Liver (tissue), 3 donors: ENCODE data around the gene MYO15A.

Experiments
- HNF4G ChIP-seq: IDR thresholded peaks from 2 replicates; pipeline ENCODE4 v1.6.1; 2016; ENCODE audit warnings: antibody characterized with exemption
- SP1 ChIP-seq: IDR thresholded peaks from 2 replicates; pipeline ENCODE4 v1.6.1; 2018; ENCODE audit warnings: antibody characterized with exemption, mild to moderate bottlenecking
- TF ChIP-seq, protein P1 (sequence below): fragments of 150-350 bp; IDR thresholded peaks from 2 replicates; pipeline ENCODE4 v1.5.1; 2017; ENCODE audit warnings: improper control_type of control experiment, low read depth, low read length; ENCODE audit not compliant: missing input control
- TF ChIP-seq, protein P2 (sequence below): IDR thresholded peaks from 2 replicates; pipeline ENCODE4 v1.6.1; 2016; ENCODE audit warnings: antibody characterized with exemption
- TF ChIP-seq, protein P3 (sequence below): IDR thresholded peaks from 2 replicates; pipeline ENCODE4 v1.6.1; 2016; ENCODE audit warnings: antibody characterized with exemption, mild to moderate bottlenecking
- donor health status: healthy.
- donor health status: healthy.

DNA sequence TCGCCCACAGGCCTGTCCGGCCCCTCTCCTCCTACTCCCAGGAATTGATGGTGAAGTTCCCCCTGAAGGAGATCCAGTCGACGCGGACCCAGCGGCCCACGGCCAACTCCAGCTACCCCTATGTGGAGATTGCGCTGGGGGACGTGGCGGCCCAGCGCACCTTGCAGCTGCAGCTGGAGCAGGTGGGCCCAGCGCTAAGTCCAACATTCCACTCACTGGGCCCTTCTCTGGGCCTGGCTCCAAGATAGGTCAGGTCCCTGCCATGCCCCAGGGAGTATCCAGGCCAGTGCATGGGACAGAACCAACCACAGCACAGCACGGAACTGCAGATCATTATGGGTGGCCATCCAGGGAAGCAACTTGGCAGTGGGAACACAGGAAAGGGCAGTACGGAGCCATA, 65.2 kb downstream of the MYO15A start:
- TF ChIP-seq, protein P1, sequence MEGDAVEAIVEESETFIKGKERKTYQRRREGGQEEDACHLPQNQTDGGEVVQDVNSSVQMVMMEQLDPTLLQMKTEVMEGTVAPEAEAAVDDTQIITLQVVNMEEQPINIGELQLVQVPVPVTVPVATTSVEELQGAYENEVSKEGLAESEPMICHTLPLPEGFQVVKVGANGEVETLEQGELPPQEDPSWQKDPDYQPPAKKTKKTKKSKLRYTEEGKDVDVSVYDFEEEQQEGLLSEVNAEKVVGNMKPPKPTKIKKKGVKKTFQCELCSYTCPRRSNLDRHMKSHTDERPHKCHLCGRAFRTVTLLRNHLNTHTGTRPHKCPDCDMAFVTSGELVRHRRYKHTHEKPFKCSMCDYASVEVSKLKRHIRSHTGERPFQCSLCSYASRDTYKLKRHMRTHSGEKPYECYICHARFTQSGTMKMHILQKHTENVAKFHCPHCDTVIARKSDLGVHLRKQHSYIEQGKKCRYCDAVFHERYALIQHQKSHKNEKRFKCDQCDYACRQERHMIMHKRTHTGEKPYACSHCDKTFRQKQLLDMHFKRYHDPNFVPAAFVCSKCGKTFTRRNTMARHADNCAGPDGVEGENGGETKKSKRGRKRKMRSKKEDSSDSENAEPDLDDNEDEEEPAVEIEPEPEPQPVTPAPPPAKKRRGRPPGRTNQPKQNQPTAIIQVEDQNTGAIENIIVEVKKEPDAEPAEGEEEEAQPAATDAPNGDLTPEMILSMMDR = no peak
- TF ChIP-seq, protein P2, sequence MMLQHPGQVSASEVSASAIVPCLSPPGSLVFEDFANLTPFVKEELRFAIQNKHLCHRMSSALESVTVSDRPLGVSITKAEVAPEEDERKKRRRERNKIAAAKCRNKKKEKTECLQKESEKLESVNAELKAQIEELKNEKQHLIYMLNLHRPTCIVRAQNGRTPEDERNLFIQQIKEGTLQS = no peak
- TF ChIP-seq, protein P3, sequence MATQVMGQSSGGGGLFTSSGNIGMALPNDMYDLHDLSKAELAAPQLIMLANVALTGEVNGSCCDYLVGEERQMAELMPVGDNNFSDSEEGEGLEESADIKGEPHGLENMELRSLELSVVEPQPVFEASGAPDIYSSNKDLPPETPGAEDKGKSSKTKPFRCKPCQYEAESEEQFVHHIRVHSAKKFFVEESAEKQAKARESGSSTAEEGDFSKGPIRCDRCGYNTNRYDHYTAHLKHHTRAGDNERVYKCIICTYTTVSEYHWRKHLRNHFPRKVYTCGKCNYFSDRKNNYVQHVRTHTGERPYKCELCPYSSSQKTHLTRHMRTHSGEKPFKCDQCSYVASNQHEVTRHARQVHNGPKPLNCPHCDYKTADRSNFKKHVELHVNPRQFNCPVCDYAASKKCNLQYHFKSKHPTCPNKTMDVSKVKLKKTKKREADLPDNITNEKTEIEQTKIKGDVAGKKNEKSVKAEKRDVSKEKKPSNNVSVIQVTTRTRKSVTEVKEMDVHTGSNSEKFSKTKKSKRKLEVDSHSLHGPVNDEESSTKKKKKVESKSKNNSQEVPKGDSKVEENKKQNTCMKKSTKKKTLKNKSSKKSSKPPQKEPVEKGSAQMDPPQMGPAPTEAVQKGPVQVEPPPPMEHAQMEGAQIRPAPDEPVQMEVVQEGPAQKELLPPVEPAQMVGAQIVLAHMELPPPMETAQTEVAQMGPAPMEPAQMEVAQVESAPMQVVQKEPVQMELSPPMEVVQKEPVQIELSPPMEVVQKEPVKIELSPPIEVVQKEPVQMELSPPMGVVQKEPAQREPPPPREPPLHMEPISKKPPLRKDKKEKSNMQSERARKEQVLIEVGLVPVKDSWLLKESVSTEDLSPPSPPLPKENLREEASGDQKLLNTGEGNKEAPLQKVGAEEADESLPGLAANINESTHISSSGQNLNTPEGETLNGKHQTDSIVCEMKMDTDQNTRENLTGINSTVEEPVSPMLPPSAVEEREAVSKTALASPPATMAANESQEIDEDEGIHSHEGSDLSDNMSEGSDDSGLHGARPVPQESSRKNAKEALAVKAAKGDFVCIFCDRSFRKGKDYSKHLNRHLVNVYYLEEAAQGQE = no peak
- no peak for TF ChIP-seq HNF4G
- no peak for TF ChIP-seq SP1
